ENCODE measurements around the gene CALR. TPM values are rescaled to one million over a fixed set of nuclear protein-coding genes. Genes with fewer than 3 reads are reported as not detected.
A peak's percentile ranks its signal among the peaks of the same experiment; 100 is the strongest.

The CALR gene
- total and polyA plus RNA-seq, 9 of the 15 experiments (the other 6 are each of a cell fraction or from before 2014, with no cell fraction given), result 126 to 811 (median 642) TPM

GRCh38 chr19:12953799-12954611 lies 15.6 kb downstream of the CALR start:
- POLR2A ChIA-PET, result interaction anchor here (0.6 to 3.7 kb wide), 11 partner anchors 8 to 209 kb away, joined by 3 to 18 read pairs (median 4); partner anchors contain the start of genes DAND5, GCDH, KLF1 and RAD23A
- CTCF ChIA-PET (ENCODE audit: low intra/inter-chr PET ratio), result no interaction called here
- Histone ChIP-seq H3K4me1 (replicated peaks in 1 of 2; ENCODE audit: control insufficient read depth in 2 of 2, insufficient read depth in 2 of 2, low read length in 2 of 2) (peaks cover 0 to 41% of the 10 kb centered on the region in 2 experiments; a peak in 3 of 5 replicates), H3K9me3 (replicated peaks; ENCODE audit: control insufficient read depth, insufficient read depth, low read depth, low read length) (no peaks in the 10 kb centered on the region), H3K36me3 (ENCODE audit: control insufficient read depth, insufficient read depth, low read length) (peaks cover 64% of the 10 kb centered on the region; the same call in 2 of the 3 replicates), H3K9ac (ENCODE audit: insufficient read depth in 1 of 2, low read depth in 2 of 2, low read length in 2 of 2) (peak overlapping the region in 1 of 2 experiments; percentile 61; a peak in 2 of 4 replicates), H3K27ac (ENCODE audit: extremely low read depth, low read depth, low read length) (peak overlapping the region; percentile 4; the same call in 1 of the 3 replicates), H2AFZ (ENCODE audit: low read depth, low read length) (no peak overlapping the region), H3K4me2 (ENCODE audit: insufficient read depth, low read length) (no peak overlapping the region), H3K27me3 (ENCODE audit: control insufficient read depth in 2 of 2, insufficient read depth in 2 of 2, low read length in 2 of 2) (no peaks in the 10 kb centered on the region), H4K20me1 (replicated peaks; ENCODE audit: control insufficient read depth, insufficient read depth, low read length) (no peaks in the 10 kb centered on the region; the same call in 1 of the 2 replicates), H3K79me2 (ENCODE audit: control insufficient read depth, insufficient read depth, low read length) (peaks cover 57% of the 10 kb centered on the region), H3K9me1 (ENCODE audit: control insufficient read depth, insufficient read depth, low read length) (no peaks in the 10 kb centered on the region), H3K4me3 (no peak overlapping the region)
- peak; percentile 11 for FAIRE-seq
- no TSS peak for BruUV-seq (replicated peaks)
- WGBS (ENCODE audit: insufficient coverage, low coverage, missing lambda C conversion rate), result 85% methylated on average over 6 of the region's 12 CpGs
- no peak for ATAC-seq
- in situ Hi-C loops (cut with MboI), result no loop called here
- intact Hi-C loops (cut with micrococcal nuclease), result no loop called here
- peak in 1 of 4 experiments; percentile 9 for DNase-seq (ENCODE audit: extremely low read depth in 1 of 4, low spot score in 3 of 4)
- TF ChIP-seq HMGN3 (IDR thresholded peaks at IDR 0.05; ENCODE audit: borderline replicate concordance, extremely low read depth, insufficient read length, low read depth, low read length), result peak; percentile 29
- TF ChIP-seq RBFOX2 (IDR thresholded peaks at IDR 0.05; ENCODE audit: low read depth, low read length), result peak; percentile 63
- peak; percentile 59; the same call in 1 of the 2 replicates for TF ChIP-seq NFIC (IDR thresholded peaks at IDR 0.05)
- peak; percentile 74 for TF ChIP-seq POLR2G (IDR thresholded peaks at IDR 0.05; ENCODE audit: low read depth, low read length)
- TF ChIP-seq SIRT6 (IDR thresholded peaks at IDR 0.05; ENCODE audit: low read depth, low read length), result peak; percentile 64
- TF ChIP-seq PHTF2 (CRISPR knock-in tag; IDR thresholded peaks at IDR 0.05), result no peak
- TF ChIP-seq CEBPB (tag; IDR thresholded peaks at IDR 0.05), result no peak
- TF ChIP-seq HMG20A (CRISPR knock-in tag; conservative IDR thresholded peaks at IDR 0.05), result no peak
- TF ChIP-seq, protein P1, sequence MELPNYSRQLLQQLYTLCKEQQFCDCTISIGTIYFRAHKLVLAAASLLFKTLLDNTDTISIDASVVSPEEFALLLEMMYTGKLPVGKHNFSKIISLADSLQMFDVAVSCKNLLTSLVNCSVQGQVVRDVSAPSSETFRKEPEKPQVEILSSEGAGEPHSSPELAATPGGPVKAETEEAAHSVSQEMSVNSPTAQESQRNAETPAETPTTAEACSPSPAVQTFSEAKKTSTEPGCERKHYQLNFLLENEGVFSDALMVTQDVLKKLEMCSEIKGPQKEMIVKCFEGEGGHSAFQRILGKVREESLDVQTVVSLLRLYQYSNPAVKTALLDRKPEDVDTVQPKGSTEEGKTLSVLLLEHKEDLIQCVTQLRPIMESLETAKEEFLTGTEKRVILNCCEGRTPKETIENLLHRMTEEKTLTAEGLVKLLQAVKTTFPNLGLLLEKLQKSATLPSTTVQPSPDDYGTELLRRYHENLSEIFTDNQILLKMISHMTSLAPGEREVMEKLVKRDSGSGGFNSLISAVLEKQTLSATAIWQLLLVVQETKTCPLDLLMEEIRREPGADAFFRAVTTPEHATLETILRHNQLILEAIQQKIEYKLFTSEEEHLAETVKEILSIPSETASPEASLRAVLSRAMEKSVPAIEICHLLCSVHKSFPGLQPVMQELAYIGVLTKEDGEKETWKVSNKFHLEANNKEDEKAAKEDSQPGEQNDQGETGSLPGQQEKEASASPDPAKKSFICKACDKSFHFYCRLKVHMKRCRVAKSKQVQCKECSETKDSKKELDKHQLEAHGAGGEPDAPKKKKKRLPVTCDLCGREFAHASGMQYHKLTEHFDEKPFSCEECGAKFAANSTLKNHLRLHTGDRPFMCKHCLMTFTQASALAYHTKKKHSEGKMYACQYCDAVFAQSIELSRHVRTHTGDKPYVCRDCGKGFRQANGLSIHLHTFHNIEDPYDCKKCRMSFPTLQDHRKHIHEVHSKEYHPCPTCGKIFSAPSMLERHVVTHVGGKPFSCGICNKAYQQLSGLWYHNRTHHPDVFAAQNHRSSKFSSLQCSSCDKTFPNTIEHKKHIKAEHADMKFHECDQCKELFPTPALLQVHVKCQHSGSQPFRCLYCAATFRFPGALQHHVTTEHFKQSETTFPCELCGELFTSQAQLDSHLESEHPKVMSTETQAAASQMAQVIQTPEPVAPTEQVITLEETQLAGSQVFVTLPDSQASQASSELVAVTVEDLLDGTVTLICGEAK (IDR thresholded peaks at IDR 0.05), result no peak
- TF ChIP-seq, protein P1 (CRISPR knock-in tag; IDR thresholded peaks at IDR 0.05), result no peak
- peak; percentile 59; the same call in 1 of the 2 replicates for TF ChIP-seq SUPT5H (IDR thresholded peaks at IDR 0.05)
